HepG2 (cell line): ENCODE data around the gene HDGFL2. TPM values are rescaled to one million over a fixed set of nuclear protein-coding genes. Genes with fewer than 3 reads are reported as not detected.

Source experiments
- ATAC-seq: fragments of 200-7000 bp; cut with Tn5 transposase; 3 replicates; pipeline ENCODE4 v1.9.1; 2020; ENCODE audit warnings: mild to moderate bottlenecking, moderate library complexity
- BruUV-seq: library from RNA; stranded (reverse); fragments of 400-500 nt; replicated peaks from 2 replicates; lab custom pipeline; 2021; lab: Mats Ljungman, UMichigan
- CTCF ChIA-PET: fragments of 300-600 bp; formaldehyde crosslinking; extraction: SDS; loops from one replicate; lab custom pipeline; 2021; ENCODE audit warnings: low total read pairs, inconsistent platforms, low intra/inter-chr PET ratio; lab: Yijun Ruan, JAX
- POLR2A ChIA-PET: fragments of 350-600 bp; sonication (Branson Sonifier 250); formaldehyde crosslinking; loops from one replicate; lab custom pipeline; 2020; ENCODE audit warnings: antibody characterized with exemption, inconsistent platforms; lab: Yijun Ruan, JAX
- DNase-seq: peaks from one replicate; pipeline ENCODE4 v3.0.0-alpha.2; 2015; ENCODE audit warnings: low spot score
- FAIRE-seq: peaks from 3 replicates; lab custom pipeline; 2011; peaks lifted over from hg19 to GRCh38; lab: Jason Lieb, UNC
- H2AFZ ChIP-seq: one replicate; pipeline ENCODE4 v1.6.1; 2011; ENCODE audit warnings: low read length, inconsistent platforms
- H3K27ac ChIP-seq: fragments of 300-600 bp; 3 replicates; pipeline ENCODE4 v1.8.0; 2011; ENCODE audit warnings: mixed run types, mild to moderate bottlenecking, mixed read lengths, low read length, inconsistent platforms; ENCODE audit not compliant: insufficient read depth; ENCODE audit errors: extremely low read length
- H3K27me3 ChIP-seq, 2 experiments: fragments of 200-600 bp in 1 of 2; 2 replicates in 1 of 2; 3 replicates in 1 of 2; pipeline versions ENCODE4 v1.6.0 to v1.8.0; 2011; ENCODE audit warnings: low read length in 2 of 2, mild to moderate bottlenecking in 2 of 2, moderate library complexity in 2 of 2, inconsistent platforms in 1 of 2; ENCODE audit not compliant: insufficient read depth in 2 of 2, control insufficient read depth in 1 of 2
- H3K36me3 ChIP-seq, 2 experiments: fragments of 200-600 bp in 1 of 2; replicated peaks in 1 of 2; 2 replicates in 1 of 2; 3 replicates in 1 of 2; pipeline versions ENCODE4 v1.5.1 to v1.8.0; 2011; ENCODE audit warnings: low read length in 2 of 2, inconsistent platforms in 1 of 2; ENCODE audit not compliant: insufficient read depth in 2 of 2, control insufficient read depth in 1 of 2
- H3K4me1 ChIP-seq: 2 replicates; pipeline ENCODE4 v1.5.1; 2012; ENCODE audit warnings: low read length, inconsistent platforms; ENCODE audit not compliant: insufficient read depth
- H3K4me2 ChIP-seq: 2 replicates; pipeline ENCODE4 v1.6.0; 2011; ENCODE audit warnings: low read depth, low read length, inconsistent platforms
- H3K4me3 ChIP-seq, 3 experiments: fragments of 200-600 bp in 1 of 3; sonication (generic), shearing (Covaris generic) in 1 of 3; replicated peaks in 1 of 3; 2 replicates each; pipeline ENCODE4 v1.5.1; 2011 to 2016; ENCODE audit warnings: low read length in 3 of 3, inconsistent platforms in 2 of 3, low read depth in 2 of 3, mild to moderate bottlenecking in 2 of 3, control low read depth in 1 of 3, mixed read lengths in 1 of 3; ENCODE audit not compliant: insufficient read depth in 1 of 3
- H3K79me2 ChIP-seq: one replicate; pipeline ENCODE4 v1.6.1; 2011; ENCODE audit warnings: low read length, inconsistent platforms; ENCODE audit not compliant: insufficient read depth
- H3K9ac ChIP-seq: 2 replicates; pipeline ENCODE4 v1.6.0; 2011; ENCODE audit warnings: mild to moderate bottlenecking, low read depth, low read length, inconsistent platforms; ENCODE audit not compliant: insufficient read depth
- H3K9me3 ChIP-seq: 2 replicates; pipeline ENCODE4 v1.5.1; 2012; ENCODE audit warnings: mild to moderate bottlenecking, low read length
- H4K20me1 ChIP-seq: 2 replicates; pipeline ENCODE4 v1.6.0; 2011; ENCODE audit warnings: inconsistent platforms, mild to moderate bottlenecking, low read length, moderate library complexity; ENCODE audit not compliant: insufficient read depth
- ELK4 ChIP-seq: sonication (generic); formaldehyde crosslinking; IDR thresholded peaks from 2 replicates; pipeline ENCODE4 v1.9.0; 2021; ENCODE audit warnings: missing genetic modification reagents, borderline replicate concordance
- GMEB1 ChIP-seq: sonication (generic); formaldehyde crosslinking; IDR thresholded peaks from 2 replicates; pipeline ENCODE4 v1.5.1; 2020; ENCODE audit warnings: missing genetic modification reagents, mild to moderate bottlenecking, borderline replicate concordance
- HNRNPLL ChIP-seq: fragments of 200-400 bp; formaldehyde crosslinking; IDR thresholded peaks from 2 replicates; pipeline ENCODE4 v1.6.1; 2017; ENCODE audit warnings: mild to moderate bottlenecking, low read depth, low read length; ENCODE audit not compliant: poor library complexity, severe bottlenecking
- PHF8 ChIP-seq: sonication (generic); formaldehyde crosslinking; IDR thresholded peaks from 2 replicates; pipeline ENCODE4 v1.5.0; 2020; ENCODE audit warnings: missing genetic modification reagents
- SAP130 ChIP-seq: IDR thresholded peaks from 2 replicates; pipeline ENCODE4 v1.6.1; 2016; ENCODE audit warnings: low read depth
- SSRP1 ChIP-seq: IDR thresholded peaks from 2 replicates; pipeline ENCODE4 v1.6.1; 2016; ENCODE audit warnings: control low read depth
- TCF12 ChIP-seq, 2 experiments: fragments of 450-650 bp in 1 of 2; sonication (generic) in 1 of 2; formaldehyde crosslinking in 1 of 2; IDR thresholded peaks; 2 replicates each; pipeline versions ENCODE4 v1.6.1 to v1.8.0; 2017 to 2022; ENCODE audit warnings: antibody characterized with exemption in 1 of 2, mild to moderate bottlenecking in 1 of 2, missing genetic modification reagents in 1 of 2, moderate library complexity in 1 of 2
- THYN1 ChIP-seq: sonication (generic); formaldehyde crosslinking; IDR thresholded peaks from 2 replicates; pipeline ENCODE4 v1.8.1; 2023; ENCODE audit warnings: low read depth, mild to moderate bottlenecking, moderate library complexity, missing genetic modification reagents, borderline replicate concordance
- ZFP91 ChIP-seq: sonication (generic); formaldehyde crosslinking; IDR thresholded peaks from 2 replicates; pipeline ENCODE4 v1.9.0; 2022; ENCODE audit warnings: missing genetic modification reagents, mild to moderate bottlenecking, borderline replicate concordance
- ZFX ChIP-seq: sonication (generic); formaldehyde crosslinking; IDR thresholded peaks from 2 replicates; pipeline ENCODE4 v1.4.0; 2020; ENCODE audit warnings: mild to moderate bottlenecking, low read depth, missing genetic modification reagents, moderate library complexity
- ZNF883 ChIP-seq: sonication (generic); formaldehyde crosslinking; IDR thresholded peaks from 2 replicates; pipeline ENCODE4 v1.5.1; 2020; ENCODE audit warnings: mild to moderate bottlenecking, missing genetic modification reagents; ENCODE audit errors: not compliant biosample characterization
- ZNF891 ChIP-seq: sonication (generic); formaldehyde crosslinking; IDR thresholded peaks from 2 replicates; pipeline ENCODE4 v1.5.0; 2020; ENCODE audit warnings: mild to moderate bottlenecking, missing genetic modification reagents
- WGBS: methylation state at CpG from one replicate; pipeline ENCODE4 v1.1.6; 2017; ENCODE audit warnings: low lambda C conversion rate; 5-methylcytosine and 5-hydroxymethylcytosine counted together
- in situ Hi-C: cut with HindIII; loops from 2 replicates; pipeline ENCODE4 v1.10.0; 2017; ENCODE audit warnings: low pct_unique_long_range_greater_than_20kb; ENCODE audit not compliant: extremely low pct_ligation_motif_present
- intact Hi-C: fragments of 100-400 bp; cut with micrococcal nuclease; formaldehyde crosslinking; loops from one replicate; pipeline ENCODE4 v1.10.0; 2022; ENCODE audit not compliant: unreplicated experiment
- polyA plus RNA-seq, 8 experiments: library from polyadenylated mRNA; depleted of rRNA in 3 of 8; stranded (reverse) in 7 of 8; unstranded in 1 of 8; fragments of >200 nt; fragmentation: Illumina TruSeq in 4 of 8; extraction: Trizol in 4 of 8; gene quantifications; 2 replicates each; pipeline versions ENCODE4 v1.2.1 to v1.2.3, GENCODE V29; 2011 to 2016; ENCODE audit warnings: low read depth in 4 of 8, missing spikeins in 1 of 8, mixed read lengths in 1 of 8; ENCODE audit not compliant: insufficient read depth in 1 of 8
- total RNA-seq, 5 experiments: library from RNA; depleted of rRNA; stranded (reverse); fragments of >200 nt; fragmentation: Illumina TruSeq; extraction: Trizol; gene quantifications; 2 replicates each; pipeline ENCODE4 v1.2.3, GENCODE V29; 2016; ENCODE audit warnings: low read depth in 1 of 5
- TF ChIP-seq, protein P1 (sequence below): sonication (generic); formaldehyde crosslinking; IDR thresholded peaks from 2 replicates; pipeline ENCODE4 v1.5.0; 2020; ENCODE audit warnings: mild to moderate bottlenecking, missing genetic modification reagents, borderline replicate concordance

Gene HDGFL2
- total and polyA plus RNA-seq, 2 of the 13 experiments (the other 11 are each of a cell fraction or from before 2014, with no cell fraction given) = 20.0 to 51.1 TPM

- POLR2A ChIA-PET = interaction anchor here (0.6 to 0.9 kb wide), 2 partner anchors 9 to 21 kb away, joined by 3 to 4 read pairs; no protein-coding TSS in a partner anchor
- ATAC-seq = no peak
- CTCF ChIA-PET = no interaction called here
- TF ChIP-seq ZNF891 (CRISPR knock-in tag) (peak; percentile 59; the same call in 1 of the 2 replicates), ZNF883 (no peak), ZFP91 (no peak), THYN1 (CRISPR knock-in tag) (no peak), SAP130 (CRISPR knock-in tag) (peak; percentile 14; the same call in 1 of the 2 replicates), SSRP1 (no peak), HNRNPLL (peak; percentile 27), PHF8 (CRISPR knock-in tag) (peak; percentile 26; the same call in 1 of the 2 replicates), TCF12 (IDR thresholded peaks at IDR 0.05) (no peak), TCF12 (CRISPR knock-in tag; IDR thresholded peaks at IDR 0.05) (no peak), GMEB1 (CRISPR knock-in tag) (no peak), ZFX (peak; percentile 45), ELK4 (CRISPR knock-in tag) (no peak)
- TF ChIP-seq, protein P1, sequence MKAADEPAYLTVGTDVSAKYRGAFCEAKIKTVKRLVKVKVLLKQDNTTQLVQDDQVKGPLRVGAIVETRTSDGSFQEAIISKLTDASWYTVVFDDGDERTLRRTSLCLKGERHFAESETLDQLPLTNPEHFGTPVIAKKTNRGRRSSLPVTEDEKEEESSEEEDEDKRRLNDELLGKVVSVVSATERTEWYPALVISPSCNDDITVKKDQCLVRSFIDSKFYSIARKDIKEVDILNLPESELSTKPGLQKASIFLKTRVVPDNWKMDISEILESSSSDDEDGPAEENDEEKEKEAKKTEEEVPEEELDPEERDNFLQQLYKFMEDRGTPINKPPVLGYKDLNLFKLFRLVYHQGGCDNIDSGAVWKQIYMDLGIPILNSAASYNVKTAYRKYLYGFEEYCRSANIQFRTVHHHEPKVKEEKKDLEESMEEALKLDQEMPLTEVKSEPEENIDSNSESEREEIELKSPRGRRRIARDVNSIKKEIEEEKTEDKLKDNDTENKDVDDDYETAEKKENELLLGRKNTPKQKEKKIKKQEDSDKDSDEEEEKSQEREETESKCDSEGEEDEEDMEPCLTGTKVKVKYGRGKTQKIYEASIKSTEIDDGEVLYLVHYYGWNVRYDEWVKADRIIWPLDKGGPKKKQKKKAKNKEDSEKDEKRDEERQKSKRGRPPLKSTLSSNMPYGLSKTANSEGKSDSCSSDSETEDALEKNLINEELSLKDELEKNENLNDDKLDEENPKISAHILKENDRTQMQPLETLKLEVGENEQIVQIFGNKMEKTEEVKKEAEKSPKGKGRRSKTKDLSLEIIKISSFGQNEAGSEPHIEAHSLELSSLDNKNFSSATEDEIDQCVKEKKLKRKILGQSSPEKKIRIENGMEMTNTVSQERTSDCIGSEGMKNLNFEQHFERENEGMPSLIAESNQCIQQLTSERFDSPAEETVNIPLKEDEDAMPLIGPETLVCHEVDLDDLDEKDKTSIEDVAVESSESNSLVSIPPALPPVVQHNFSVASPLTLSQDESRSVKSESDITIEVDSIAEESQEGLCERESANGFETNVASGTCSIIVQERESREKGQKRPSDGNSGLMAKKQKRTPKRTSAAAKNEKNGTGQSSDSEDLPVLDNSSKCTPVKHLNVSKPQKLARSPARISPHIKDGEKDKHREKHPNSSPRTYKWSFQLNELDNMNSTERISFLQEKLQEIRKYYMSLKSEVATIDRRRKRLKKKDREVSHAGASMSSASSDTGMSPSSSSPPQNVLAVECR = 0 out of 2 replicates have a peak, but pooled peaks have one; percentile 19
Observed at GRCh38 chr19:4473011-4473762, 1.1 kb downstream of the HDGFL2 start.

More at GRCh38 chr19:4473011-4473762, 1.1 kb downstream of the HDGFL2 start:
- DNase-seq (no peak), FAIRE-seq (no peak)
- peak overlapping the region; percentile 77 for H3K4me2 ChIP-seq
- in situ Hi-C loops = no loop called here
- intact Hi-C loops = loop anchor here (5.0 kb wide), 1 partner anchor 64 kb away; the partner anchor contains the start of gene PLIN5
- H2AFZ ChIP-seq = no peak overlapping the region
- 11% methylated on average over 8 of the region's 25 CpGs for WGBS
- no TSS peak for BruUV-seq
- H3K4me1 ChIP-seq = peaks cover 21% of the 10 kb centered on the region
- 0 out of 2 replicates have a peak, but pooled peaks cover 4% of the 10 kb centered on the region for H4K20me1 ChIP-seq
- peak overlapping the region; percentile 79 to 94 (median 94) for H3K4me3 ChIP-seq
- H3K36me3 ChIP-seq = peaks cover 11 to 23% of the 10 kb centered on the region in 2 experiments; a peak in 4 of 5 replicates
- H3K9me3 ChIP-seq = no peaks in the 10 kb centered on the region
- peak overlapping the region; percentile 94 for H3K9ac ChIP-seq
- peak overlapping the region; percentile 67 for H3K27ac ChIP-seq
- peaks cover 22% of the 10 kb centered on the region for H3K79me2 ChIP-seq
- H3K27me3 ChIP-seq = no peaks in the 10 kb centered on the region; a peak in 1 of 5 replicates
